HG03108 (cell line): ENCODE results near the gene RNF8.
"Not testable (repeated sequence)": the region's sequence is repeated elsewhere in the genome, so short reads cannot be mapped to it uniquely, and the experiment has no call there.

Experiments used
- ATAC-seq: cut with Tn5 transposase; IDR thresholded peaks from one replicate; pipeline ENCODE4 v1.9.1; 2021; ENCODE audit warnings: moderate library complexity; ENCODE audit not compliant: unreplicated experiment

The RNF8 gene

DNA sequence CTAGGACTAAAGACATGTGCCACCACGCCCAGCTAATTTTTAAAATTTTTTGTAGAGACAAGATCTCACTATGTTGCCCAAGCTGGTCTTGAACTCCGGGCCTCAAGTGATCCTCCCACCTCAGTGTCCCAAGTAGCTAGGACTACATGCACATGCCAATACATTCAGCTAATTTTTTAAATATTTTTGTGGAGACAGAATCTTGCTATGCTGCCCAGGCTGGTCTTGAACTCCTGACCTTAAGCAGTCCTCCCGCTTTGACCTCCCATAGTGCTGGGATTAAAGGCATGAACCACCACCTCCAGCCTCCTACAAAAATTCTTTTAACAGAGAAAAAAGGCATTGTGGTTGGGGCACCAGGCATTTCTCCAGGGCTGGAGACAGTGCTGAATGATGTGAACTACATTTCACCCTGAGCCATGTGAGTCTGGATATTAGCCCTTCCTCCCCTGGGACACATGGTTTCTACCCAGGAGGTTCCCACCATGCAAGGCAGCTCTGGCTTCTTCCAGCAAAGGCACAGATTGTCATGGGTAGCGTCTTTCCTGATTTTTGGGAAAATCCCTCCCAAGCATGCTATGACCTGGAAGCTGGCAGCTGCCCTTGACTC lies 42.9 kb downstream of the RNF8 start:
- ATAC-seq: no peak

DNA sequence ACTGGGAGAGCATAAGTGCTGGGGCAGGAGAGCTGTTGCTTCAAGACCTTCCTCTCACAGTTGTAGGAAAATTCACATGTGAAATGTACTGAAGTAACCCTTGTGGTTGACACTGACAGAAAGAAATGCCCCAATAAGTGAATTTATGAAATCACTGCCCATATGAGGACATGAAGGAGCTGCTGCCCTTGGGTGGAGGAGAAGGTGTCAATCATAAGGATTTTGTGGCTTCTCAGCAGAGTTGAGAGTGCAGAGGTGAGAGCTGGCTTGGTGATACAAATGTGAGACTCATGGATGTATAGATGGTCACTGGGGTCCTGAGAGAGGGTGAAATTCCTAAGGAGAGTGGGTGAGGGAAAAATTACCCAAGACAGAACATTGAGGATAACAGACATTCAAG lies 45.3 kb downstream of the RNF8 start:
- no peak for ATAC-seq

DNA sequence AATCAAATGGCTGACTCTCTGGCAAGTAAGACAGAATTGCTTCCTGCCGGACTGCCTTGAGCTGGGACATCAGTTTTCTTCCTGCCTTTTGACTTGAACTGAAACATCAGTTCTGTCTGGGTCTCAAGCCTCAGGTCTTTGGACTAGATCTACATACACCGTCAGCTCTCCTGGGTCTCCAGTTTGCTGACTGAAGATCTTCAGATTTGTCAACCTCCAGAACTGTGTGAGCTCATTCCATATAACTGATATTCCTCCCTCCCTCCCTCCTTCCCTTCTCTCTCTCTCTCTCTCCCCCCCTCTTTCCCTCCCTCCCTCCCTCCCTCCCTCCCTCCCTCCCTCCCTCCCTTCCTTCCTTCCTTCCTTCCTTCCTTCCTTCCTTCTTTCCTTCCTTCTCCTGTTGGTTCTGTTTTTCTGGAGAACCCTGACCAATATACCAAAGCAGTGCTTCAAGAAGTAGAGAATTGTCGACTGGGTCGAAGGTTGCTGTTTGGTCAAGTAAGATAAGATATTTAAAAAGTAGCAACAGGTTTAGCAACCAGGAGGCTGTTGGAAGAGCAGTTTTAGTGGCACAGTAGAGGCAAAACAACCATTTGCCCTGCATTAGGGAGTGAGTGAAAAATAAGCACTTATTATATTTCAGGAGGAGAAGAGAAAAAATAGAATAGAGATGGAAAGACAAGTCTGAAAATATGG lies 46.2 kb downstream of the RNF8 start:
- no peak for ATAC-seq

DNA sequence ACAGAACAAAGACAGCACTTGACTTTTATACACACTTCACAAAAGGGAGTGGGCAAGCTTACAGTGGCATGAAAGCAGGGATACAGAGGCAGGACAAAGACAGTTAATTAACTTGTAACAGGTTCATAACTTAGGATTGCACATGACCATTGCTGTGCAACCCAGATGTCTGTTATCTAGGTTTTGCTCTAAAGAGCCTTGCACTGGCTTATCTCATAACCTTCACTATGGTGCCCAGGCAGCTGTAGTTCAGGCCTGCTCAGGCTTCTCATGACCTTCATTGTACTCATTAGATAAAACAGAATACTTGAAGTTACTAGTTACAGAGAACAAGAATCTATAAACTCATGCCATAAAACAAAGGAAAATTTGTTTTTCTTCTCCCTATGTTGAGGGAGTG lies 47.9 kb downstream of the RNF8 start:
- ATAC-seq: not testable (repeated sequence)

DNA sequence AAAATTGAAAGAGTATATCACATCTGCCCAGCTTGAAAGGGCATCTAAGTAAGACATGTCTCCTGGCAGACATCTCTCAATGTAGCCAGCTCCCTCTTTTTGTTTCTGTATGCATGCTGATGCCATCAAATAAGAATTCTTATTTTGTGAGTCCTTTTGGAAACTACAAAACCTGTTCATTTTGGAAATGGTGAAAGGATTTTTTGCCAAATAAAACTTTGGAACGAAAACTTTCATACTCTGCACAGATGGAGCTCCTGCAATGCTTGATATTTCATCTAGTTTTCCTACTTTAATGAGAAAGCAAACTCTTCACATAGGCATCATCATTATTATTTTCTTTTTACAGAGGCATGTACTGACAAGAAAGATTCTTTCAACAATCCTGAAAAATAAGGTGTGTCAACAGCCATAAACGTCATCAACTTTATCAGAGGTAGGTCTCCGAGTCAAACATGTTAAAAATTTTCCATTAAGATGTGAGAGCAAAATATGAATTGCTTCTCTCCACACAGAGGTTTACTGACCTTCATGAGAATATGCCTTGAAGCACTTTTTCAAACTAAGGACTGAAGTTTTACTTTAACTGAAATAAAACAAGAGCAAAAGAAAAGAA lies 53.1 kb downstream of the RNF8 start:
- ATAC-seq: no peak

DNA sequence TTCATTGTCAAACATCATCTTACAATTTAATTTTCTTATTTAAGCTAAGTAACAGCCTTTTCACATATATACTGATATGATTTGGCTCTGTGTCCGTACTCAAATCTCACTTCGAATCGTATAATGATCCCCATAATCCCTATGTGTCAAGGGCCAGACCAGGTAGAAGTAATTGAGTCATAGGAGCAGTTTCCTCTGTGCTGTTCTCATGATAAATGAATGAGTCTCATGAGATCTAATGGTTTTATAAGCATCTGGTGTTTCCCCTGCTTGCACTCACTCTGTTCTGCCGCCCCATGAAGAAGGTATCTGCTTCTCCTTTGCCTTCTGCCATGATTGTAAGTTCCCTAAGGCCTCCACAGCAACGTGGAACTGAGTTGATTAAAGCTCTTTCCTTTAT lies 54.2 kb downstream of the RNF8 start:
- no peak for ATAC-seq

DNA sequence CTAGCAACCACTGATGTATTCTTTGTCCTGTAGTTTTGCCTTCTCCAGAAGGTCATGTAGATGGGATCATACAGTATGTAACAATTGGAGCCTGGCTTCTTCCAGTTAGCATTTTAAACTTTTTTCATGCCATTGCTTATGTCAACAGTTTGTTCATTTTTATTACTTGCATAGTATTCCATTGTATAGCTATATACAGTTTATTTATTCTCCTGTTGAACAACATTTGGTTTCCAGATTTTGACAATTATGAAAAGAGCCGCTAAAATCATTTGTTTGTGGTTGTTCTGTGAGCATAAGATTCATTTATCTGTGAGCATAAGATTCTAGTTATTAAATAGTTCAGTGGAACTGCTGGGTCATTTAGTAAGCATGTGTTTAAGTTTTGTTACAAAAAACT lies 55.7 kb downstream of the RNF8 start:
- ATAC-seq: no peak

DNA sequence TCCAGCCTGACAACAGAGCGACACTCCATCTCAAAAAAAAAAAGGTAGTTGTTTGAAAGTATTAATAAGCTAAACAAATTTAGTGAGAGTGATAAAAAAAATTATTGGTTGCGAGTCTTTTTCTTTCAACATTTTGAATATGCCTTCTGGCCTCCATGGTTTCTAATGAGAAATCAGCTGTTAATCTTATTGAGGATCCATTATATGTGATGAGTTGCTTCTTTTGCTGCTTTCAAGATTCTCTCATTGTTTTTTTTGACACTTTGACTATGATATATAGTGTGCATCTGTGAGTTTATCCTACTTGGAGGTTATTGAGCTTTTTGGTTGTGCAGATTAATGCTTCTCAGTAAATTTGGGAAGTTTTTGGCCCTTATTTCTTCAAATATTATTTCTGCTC lies 63.6 kb downstream of the RNF8 start:
- no peak for ATAC-seq

DNA sequence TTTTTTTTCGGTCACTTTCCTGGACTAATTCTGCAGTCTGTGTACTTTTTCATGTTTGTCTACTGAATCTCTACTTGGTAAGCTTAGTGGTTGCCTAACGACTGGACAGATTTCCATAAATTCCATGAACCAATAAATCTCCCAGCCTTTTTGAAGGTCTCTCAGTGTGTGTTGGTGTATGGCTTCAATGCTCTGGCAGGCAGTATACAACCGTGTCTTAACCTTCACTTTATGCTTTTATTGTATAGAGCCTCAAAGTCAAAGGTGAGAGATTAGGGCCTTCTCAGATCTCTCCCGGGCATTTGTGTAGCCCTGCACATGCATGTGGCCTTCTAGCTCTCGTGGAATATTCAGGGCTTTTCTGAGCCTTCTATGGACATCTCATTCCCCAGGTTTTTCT lies 64.9 kb downstream of the RNF8 start:
- no peak for ATAC-seq

DNA sequence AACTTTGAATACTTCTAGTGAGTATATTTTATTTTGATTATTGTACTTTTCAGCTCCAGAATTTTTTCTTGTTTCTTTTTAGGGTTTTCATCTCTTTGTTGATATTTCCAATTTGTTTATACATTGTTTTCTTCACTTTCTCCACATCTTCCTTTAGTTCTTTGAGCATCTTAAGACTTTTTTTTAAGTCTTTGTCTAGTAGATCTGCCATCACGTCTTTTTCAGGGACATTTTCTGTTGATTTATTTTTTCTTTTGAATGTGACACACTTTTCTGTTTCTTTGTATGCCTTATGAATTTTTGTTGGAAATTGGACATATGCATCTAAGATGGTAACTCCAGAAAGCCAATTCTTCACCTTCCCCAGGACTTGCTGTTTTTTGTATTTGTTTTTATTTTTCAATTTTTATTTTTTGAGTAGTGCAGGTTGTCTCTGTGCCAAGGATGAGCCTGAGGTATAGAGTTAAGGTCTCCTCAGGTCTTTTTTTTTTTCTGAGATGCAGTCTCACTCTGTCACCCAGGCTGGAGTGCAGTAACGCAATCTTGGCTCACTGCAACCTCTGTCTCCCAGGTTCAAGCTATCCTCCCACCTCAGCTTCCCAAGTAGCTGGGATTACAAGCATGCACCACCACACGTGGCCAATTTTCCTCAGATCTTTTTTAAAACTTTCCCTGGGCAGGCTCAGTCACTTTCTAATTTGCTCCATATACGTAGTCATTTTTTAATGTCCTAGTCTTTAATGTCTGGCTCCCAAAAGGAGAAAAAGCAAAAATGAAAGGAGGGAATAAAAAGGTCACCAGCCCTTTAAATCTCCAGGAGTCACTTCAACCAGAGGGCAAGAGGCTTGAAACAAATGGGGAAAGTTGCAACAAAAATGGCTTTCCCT lies 72.5 kb downstream of the RNF8 start:
- ATAC-seq: no peak

DNA sequence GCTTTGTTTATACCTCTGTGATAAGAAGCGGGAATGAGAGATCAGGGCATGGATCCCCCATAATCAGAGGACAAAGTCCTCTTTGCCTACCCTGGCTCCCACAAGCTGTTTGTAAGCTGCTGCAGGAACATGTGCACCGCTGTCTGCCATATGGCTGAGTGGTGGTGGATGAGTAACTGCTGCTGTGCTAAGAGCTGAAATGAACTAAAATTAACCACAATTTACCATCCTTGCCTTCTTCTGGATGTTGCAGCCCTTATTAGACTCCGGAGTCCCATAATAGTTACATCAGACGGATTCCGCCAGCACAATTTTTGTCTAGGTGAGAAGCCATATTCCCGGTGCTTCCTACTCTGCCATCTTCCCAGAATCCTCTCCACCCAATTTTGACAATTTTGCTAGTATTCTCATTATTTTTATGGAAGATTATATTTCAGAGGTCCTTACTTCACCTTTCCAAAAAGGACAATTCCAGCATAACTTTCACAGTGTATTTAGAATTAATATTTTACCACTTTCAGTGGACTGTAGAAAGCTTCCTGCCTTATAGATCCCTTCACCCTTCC lies 73.2 kb downstream of the RNF8 start:
- ATAC-seq: no peak

DNA sequence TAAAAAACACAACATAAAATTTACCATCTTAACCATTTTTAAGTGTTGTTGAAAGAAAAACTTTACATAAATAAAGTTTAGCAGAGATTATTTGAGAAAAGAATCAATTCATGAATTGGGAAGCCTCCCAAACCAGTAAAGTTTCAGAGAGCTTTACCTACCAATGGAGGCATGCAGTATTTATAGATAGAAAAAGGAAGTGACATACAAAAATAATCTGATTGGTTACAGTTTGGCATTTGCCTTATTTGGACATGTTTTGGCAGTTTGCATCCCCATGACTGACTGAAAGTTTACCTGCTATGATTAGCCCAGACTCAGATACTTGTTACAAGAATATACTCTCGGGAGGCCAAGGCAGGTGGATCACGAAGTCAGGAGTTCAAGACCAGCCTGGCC lies 75.6 kb downstream of the RNF8 start:
- ATAC-seq: no peak

DNA sequence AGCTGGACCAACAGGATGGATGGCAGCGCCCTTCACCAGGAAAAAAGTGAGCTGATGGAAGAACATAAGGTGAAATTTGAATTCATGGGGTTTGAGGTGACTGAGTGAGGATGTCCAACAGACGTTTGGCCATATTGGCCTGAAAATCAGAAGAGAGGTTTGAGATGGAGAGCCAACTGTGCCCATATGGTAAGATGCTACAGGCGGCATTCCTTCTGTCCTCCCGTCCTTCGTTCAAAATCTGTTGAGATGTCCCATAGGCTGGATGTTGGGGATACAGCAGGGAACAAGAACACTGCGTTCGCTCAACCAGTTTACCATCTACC lies 78.8 kb downstream of the RNF8 start:
- no peak for ATAC-seq

DNA sequence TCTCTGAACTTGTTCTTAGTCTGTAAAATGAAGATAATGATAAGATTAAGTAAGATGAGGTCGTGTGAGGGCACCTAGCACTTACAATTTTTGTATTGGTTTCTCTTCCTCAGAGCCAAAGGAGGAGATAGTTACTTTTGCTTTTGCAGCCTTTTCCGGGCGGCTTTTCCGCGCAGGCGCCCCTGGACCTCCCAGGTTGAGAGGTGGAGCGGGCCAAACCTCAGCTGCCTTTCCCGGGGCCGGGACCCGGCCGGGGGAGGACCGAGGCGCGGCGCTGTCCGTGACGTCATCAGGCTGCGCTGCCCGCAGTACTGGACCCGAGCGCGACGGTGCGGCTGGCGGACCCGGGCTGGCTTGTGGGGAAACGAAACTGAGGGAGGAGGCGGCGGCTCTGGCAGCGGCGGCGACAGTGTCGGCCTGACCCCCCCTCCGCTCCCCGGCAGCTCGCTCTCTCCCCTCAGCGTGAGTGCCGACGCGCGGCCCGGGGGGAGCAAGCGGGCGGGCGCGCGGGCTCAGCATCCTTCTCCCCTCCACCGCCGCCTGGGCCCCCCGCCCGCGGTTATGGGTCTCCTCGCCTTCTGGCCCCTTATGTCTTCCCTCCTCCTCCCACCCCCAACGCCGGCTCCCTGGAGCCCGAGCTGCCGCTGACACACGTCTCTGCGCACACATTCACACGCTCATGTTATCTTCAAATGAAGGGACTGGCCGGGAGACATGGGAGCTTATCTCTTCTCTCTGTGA lies 79.3 kb downstream of the RNF8 start, which contains the start of gene CMTR1:
Gene CMTR1, plus strand, starts transcription at position 306 of the 741 bp plus-strand sequence. CDS start 2,409 bp downstream, outside the sequence.
- peak; percentile 81 for ATAC-seq

DNA sequence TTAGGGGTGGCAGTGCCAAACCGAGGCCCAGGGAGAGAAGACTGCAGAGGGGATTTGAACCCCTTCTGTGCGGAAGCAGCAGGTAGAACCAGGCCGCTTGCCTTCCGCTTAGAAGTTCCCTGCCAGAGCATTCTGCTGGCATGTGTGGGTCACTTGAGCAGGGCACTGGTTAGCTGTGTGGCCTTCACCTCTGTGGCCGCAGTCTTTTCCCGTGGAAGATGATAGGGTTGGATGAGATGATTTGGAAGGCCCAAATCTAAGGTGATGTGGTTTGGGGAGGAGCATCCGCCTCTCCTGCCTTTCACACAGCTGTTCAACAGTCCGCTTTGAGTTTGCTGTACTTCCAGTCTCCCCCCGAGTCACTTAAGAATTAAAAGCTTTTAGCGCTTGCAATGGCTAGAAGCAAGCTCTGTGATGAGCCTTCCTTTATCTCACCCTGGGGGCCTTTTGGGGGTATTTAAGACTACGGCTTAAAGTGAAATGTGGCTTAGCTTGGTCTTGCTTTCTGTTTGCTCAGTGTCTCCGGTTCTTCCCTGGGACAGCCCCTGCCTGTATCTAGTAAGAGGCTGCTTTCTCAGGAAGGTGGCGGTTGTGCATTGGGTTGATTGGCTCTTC lies 80.0 kb downstream of the RNF8 start:
- ATAC-seq: peak; percentile 44

DNA sequence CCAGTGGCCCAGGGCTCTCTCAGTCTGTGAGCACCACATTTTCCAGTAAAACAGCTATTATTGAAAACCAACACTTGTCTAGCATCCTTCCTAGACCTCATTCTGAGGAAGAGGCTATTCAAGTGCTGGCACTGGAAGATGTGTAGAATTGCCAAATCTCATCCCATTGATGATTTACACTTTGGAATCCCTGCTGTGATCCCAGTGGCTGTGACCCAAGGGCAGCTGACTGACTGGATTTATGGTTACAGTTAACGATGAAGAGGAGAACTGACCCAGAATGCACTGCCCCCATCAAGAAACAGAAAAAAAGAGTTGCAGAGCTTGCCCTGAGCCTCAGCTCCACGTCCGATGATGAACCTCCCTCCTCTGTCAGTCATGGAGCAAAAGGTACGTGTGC lies 81.6 kb downstream of the RNF8 start:
- no peak for ATAC-seq

DNA sequence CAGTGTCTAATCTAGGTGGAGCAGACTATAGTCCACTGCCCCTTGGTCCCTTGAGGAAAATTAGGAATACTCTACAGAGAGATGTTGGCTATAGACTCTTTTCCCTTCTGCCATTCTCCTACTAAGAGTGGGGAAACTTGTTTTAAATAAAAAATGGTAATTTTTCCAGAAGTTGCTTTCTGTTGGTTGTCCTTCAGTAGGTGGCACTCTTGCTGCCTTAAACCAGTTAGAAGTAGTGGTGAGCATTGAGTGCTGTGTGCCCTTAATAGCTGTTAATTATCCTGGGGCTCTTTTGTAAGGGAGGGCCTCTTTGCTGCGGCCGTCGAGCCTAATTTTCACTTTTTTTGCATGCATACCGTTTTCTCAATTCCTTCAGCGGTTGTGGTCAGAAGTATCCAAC lies 82.0 kb downstream of the RNF8 start:
- no peak for ATAC-seq

DNA sequence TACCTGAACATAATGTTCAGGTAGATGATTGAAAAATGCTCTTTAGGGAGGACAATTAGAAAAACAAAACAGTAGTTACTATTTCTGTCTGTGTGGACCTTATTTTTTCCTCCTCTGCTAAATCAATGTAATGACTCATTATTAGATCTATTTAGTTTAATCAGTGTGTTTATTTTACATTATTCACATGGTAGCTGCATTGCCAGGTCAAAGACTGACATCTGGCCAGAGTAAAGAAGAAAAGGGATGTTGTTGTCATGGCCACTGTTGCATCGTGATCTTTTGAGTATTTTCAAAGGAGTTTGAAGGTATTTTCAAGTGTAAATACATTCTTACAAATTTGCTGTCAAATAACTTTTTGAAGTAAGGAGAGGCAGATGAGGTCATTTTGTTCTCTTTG lies 85.1 kb downstream of the RNF8 start:
- no peak for ATAC-seq

DNA sequence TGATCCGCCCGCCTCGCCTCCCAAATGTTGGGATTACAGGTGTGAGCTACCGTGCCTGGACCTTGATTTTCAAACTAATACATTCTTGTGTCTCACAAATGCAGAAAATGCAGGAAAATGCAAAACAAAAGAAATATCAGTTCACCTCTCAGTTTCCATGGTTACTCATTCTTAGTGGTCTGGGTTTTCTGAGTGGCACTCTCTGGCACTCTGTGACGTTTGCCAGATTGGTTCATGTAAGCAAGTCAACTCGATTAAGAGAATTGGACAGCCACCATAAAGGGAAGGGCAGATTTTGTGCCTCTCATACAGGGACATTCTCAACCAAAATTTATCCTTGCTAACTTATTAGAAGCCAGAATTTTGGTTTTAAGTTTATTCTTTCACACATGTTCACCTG lies 87.9 kb downstream of the RNF8 start:
- ATAC-seq: no peak
